Activated naive CD8-positive, alpha-beta T cell (primary cell): ENCODE data around the gene SPP2.

Experiments used
- H3K27ac Mint-ChIP-seq: one replicate; pipeline ENCODE4 v1.8.0; 2021; ENCODE audit warnings: mixed read lengths
- H3K27me3 Mint-ChIP-seq: one replicate; pipeline ENCODE4 v1.8.0; 2021; ENCODE audit warnings: mixed read lengths
- H3K36me3 Mint-ChIP-seq: one replicate; pipeline ENCODE4 v1.8.0; 2021; ENCODE audit warnings: mixed read lengths
- H3K4me1 Mint-ChIP-seq: one replicate; pipeline ENCODE4 v1.8.0; 2021; ENCODE audit warnings: low read depth, mixed read lengths
- H3K4me3 Mint-ChIP-seq: one replicate; pipeline ENCODE4 v1.8.0; 2021; ENCODE audit warnings: mild to moderate bottlenecking, mixed read lengths
- H3K9me3 Mint-ChIP-seq: one replicate; pipeline ENCODE4 v1.8.0; 2021; ENCODE audit warnings: low read depth, mixed read lengths

The SPP2 gene

DNA sequence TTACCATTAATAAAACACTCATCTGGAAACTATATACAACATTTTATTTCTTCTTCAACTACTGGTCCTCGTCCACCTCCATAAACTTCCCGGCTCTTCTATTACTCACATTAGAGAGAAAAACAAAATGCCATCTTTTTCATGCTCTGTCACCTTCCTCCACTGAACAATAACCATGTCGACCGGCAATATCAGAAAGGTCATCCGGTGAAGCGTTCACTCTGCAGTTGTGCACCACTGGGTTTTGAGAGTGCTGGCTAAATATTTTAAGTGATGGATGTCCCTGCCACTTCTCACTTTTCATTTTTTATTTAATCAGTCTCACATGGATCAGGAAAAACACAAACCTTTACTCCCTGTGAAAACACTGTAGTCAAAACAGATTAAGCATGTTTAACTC is 48.2 kb downstream of the SPP2 start:
- Mint-ChIP-seq H3K4me3 (no peak overlapping the region), H3K36me3 (no peaks in the 10 kb centered on the region), H3K9me3 (no peaks in the 10 kb centered on the region), H3K27me3 (no peaks in the 10 kb centered on the region), H3K27ac (no peak overlapping the region), H3K4me1 (peaks cover 40% of the 10 kb centered on the region)

GRCh38 chr2:234099266-234099665 is 48.8 kb downstream of the SPP2 start:
- no peak overlapping the region for H3K27ac Mint-ChIP-seq
- H3K27me3 Mint-ChIP-seq = no peaks in the 10 kb centered on the region
- no peaks in the 10 kb centered on the region for H3K36me3 Mint-ChIP-seq
- no peak overlapping the region for H3K4me3 Mint-ChIP-seq
- peaks cover 40% of the 10 kb centered on the region for H3K4me1 Mint-ChIP-seq
- H3K9me3 Mint-ChIP-seq = no peaks in the 10 kb centered on the region

DNA sequence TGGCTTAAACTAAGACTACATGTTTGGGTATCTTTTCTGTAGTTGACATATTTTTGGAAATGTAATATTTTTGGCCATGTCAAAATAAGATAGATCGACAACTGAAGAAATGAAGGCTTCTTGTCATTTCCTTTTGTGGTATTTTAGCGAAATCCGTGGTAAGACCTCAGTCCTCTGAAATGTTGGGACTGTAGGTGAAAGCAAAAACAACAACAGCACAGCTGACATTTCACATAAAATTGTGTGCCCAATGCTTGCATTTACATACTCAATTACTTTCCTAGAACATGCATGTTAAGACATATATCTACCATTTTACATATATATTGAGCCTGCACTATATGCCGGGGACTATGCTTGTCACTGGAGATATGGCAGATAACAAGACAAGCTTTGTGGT is 50.2 kb downstream of the SPP2 start:
- no peak overlapping the region for H3K27ac Mint-ChIP-seq
- peak overlapping the region; percentile 40 for H3K4me3 Mint-ChIP-seq
- no peaks in the 10 kb centered on the region for H3K9me3 Mint-ChIP-seq
- H3K36me3 Mint-ChIP-seq = no peaks in the 10 kb centered on the region
- no peaks in the 10 kb centered on the region for H3K27me3 Mint-ChIP-seq
- H3K4me1 Mint-ChIP-seq = peaks cover 40% of the 10 kb centered on the region

- Mint-ChIP-seq H3K36me3 (no peaks in the 10 kb centered on the region), H3K9me3 (no peaks in the 10 kb centered on the region), H3K4me3 (peak overlapping the region; percentile 14), H3K4me1 (peaks cover 40% of the 10 kb centered on the region), H3K27me3 (no peaks in the 10 kb centered on the region), H3K27ac (no peak overlapping the region)
Observed at GRCh38 chr2:234102112-234102511, 51.6 kb downstream of the SPP2 start.

GRCh38 chr2:234107861-234108260 is 57.4 kb downstream of the SPP2 start:
- no peaks in the 10 kb centered on the region for H3K36me3 Mint-ChIP-seq
- H3K4me3 Mint-ChIP-seq = no peak overlapping the region
- no peaks in the 10 kb centered on the region for H3K27me3 Mint-ChIP-seq

DNA sequence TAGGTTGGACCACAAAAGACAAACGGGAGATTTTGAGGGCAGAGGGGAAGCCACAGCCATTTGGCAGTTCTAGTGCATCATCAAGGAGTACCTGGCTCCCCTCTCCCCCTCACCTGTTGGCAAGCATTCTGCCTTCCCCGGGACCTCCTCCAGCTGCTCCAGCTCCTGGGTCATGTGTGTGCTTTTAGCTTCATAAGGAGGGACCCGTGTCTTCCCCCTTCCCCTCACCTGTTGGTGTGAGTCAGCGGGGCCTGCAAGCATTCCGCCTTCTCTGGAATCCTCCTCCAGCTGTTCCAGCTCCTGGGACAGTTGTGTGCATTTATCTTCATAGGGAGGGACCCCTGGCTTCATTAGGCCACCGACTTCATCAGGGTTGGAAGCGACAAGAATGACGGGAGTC is 58.8 kb downstream of the SPP2 start:
- H3K27ac Mint-ChIP-seq = no peak overlapping the region
- H3K4me3 Mint-ChIP-seq = no peak overlapping the region
- no peaks in the 10 kb centered on the region for H3K4me1 Mint-ChIP-seq
- no peaks in the 10 kb centered on the region for H3K27me3 Mint-ChIP-seq
- no peaks in the 10 kb centered on the region for H3K9me3 Mint-ChIP-seq
- no peaks in the 10 kb centered on the region for H3K36me3 Mint-ChIP-seq

More at GRCh38 chr2:234107861-234108260, 57.4 kb downstream of the SPP2 start:
- no peaks in the 10 kb centered on the region for H3K4me1 Mint-ChIP-seq
- H3K27ac Mint-ChIP-seq = no peak overlapping the region
- H3K9me3 Mint-ChIP-seq = no peaks in the 10 kb centered on the region

DNA sequence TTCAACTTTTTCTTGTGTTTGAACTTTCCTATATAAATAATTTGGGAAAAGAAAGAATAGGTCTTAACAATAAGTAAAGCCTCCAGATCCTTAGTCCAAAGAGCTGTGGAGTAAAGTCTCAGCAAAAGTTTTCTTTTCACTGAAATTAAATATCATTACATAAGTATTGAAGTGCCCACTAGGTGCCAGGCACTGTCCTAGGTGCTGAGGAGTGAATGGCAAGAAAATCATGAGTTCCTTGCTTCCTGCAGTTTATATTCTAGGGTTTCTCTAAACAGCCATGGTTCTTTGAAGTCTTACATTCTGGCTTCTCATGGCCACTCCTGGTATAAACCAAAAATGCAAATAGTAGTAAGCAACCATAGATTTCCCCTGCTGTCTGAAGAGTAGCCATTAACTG is 59.7 kb downstream of the SPP2 start:
- no peaks in the 10 kb centered on the region for H3K36me3 Mint-ChIP-seq
- no peak overlapping the region for H3K27ac Mint-ChIP-seq
- no peaks in the 10 kb centered on the region for H3K4me1 Mint-ChIP-seq
- H3K9me3 Mint-ChIP-seq = no peaks in the 10 kb centered on the region
- H3K27me3 Mint-ChIP-seq = no peaks in the 10 kb centered on the region
- H3K4me3 Mint-ChIP-seq = no peak overlapping the region

DNA sequence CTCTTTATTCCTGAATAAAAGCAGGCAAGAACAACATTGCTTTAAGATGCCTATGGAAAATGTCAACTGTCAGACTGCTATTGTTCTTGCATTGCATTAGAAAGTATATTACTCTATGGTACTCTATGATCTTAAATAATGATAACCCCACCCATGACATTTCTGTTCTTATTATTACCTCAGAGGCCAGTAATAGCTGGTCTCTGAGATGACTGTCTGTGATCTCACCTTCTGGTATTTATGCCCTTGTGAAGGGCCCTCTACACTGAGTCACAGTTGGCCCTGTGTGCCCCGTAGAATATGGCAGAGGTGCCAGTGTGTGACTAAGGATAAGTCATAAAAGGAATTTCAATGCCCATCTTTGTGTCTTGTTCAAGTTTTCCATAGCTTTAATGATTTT is 61.0 kb downstream of the SPP2 start:
- Mint-ChIP-seq H3K27ac (no peak overlapping the region), H3K9me3 (no peaks in the 10 kb centered on the region), H3K27me3 (no peaks in the 10 kb centered on the region), H3K36me3 (no peaks in the 10 kb centered on the region), H3K4me1 (no peaks in the 10 kb centered on the region), H3K4me3 (no peak overlapping the region)

GRCh38 chr2:234116010-234116409 is 65.5 kb downstream of the SPP2 start:
- Mint-ChIP-seq H3K4me3 (no peak overlapping the region), H3K4me1 (no peaks in the 10 kb centered on the region), H3K27ac (no peak overlapping the region), H3K36me3 (no peaks in the 10 kb centered on the region), H3K9me3 (no peaks in the 10 kb centered on the region), H3K27me3 (no peaks in the 10 kb centered on the region)

DNA sequence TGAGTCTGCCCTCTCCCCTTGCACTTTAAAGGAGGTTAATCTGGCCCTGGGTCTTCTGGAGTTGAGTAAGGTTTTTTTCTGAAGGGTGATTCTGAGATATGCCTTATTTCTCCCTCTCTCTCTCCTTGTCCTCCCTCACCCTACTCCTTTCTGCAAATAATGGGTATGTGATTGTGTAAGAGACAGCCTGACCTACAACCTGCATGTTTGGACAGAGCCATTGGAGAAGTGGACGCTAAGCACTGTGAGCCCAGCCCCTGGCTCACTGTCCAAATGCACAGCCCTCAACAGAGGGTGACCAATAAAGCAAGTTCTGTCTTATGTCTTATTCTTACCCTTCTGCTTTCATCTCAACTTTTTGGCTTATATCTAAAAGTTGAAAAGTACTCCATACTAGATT is 71.5 kb downstream of the SPP2 start:
- H3K9me3 Mint-ChIP-seq = no peaks in the 10 kb centered on the region
- no peaks in the 10 kb centered on the region for H3K27me3 Mint-ChIP-seq
- H3K27ac Mint-ChIP-seq = no peak overlapping the region
- H3K4me3 Mint-ChIP-seq = no peak overlapping the region
- H3K4me1 Mint-ChIP-seq = no peaks in the 10 kb centered on the region
- H3K36me3 Mint-ChIP-seq = peaks cover 3% of the 10 kb centered on the region

DNA sequence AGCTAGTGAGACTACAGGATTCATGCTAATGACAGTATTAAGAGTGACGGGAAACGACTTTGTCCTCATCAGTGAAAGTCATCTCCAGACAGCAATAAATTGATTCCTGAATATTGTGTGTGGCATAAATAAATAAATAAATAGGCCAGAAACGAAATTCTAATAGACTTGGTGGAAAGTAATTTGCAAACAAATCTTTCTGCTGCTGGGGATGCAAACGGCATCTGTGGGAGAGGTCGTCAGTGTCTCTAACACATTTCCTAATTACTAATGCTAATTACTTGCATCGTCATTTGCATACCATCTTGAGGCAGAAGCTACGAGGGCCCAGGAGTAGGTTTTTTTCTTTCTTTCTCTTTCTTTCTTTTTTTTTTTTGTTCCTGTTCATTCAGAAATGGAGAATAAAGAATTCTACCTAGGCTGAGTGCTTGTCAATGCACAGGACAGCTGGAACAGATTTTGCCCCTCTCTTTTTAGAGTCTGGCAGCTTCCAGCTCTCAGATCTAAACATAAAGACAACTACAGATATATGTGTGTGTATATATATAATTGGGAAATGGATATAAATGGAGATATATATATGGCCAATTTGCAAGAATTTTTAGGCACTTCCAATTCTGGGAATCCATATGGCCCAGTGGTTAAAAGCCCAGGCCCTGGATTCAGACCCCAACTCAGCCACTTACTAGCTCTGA is 75.1 kb downstream of the SPP2 start:
- Mint-ChIP-seq H3K9me3 (no peaks in the 10 kb centered on the region), H3K27me3 (no peaks in the 10 kb centered on the region), H3K4me1 (peaks cover 3% of the 10 kb centered on the region), H3K27ac (no peak overlapping the region), H3K4me3 (no peak overlapping the region), H3K36me3 (peaks cover 3% of the 10 kb centered on the region)

- Mint-ChIP-seq H3K27me3 (no peaks in the 10 kb centered on the region), H3K4me1 (peaks cover 3% of the 10 kb centered on the region), H3K9me3 (no peaks in the 10 kb centered on the region), H3K36me3 (peaks cover 3% of the 10 kb centered on the region), H3K27ac (no peak overlapping the region), H3K4me3 (no peak overlapping the region)
Observed at GRCh38 chr2:234126146-234126470, 75.6 kb downstream of the SPP2 start.
